NCI-H748 (cell line): Measurements from ENCODE around the gene SLC47A2.
"Not testable (repeated sequence)": the region's sequence is repeated elsewhere in the genome, so short reads cannot be mapped to it uniquely, and the experiment has no call there.

Source experiments
- DNase-seq: peaks from one replicate; lab custom pipeline; 2025; ENCODE audit not compliant: unreplicated experiment; lab: John Stamatoyannopoulos, UW

SLC47A2 gene

DNA sequence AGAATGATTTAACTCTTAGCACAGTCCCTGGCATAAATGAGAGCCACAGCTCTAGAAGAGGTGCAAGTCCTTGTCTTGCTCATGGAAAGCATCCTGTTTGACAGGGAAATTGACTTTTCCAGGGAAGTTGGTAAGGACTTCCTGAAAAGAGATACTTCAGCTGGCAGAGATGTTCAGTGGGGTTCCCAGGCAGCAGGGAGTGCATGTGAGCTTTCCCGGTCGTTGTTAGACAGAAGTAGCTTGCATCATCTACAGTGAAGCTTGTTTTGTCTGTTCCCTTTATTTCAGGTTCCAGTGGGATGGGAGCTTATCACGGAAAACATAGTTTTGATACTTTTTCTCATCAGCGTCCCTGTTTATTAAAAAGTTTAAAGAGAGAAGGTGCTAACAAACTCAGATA is 45.0 kb downstream of the SLC47A2 start:
- no peak for DNase-seq

DNA sequence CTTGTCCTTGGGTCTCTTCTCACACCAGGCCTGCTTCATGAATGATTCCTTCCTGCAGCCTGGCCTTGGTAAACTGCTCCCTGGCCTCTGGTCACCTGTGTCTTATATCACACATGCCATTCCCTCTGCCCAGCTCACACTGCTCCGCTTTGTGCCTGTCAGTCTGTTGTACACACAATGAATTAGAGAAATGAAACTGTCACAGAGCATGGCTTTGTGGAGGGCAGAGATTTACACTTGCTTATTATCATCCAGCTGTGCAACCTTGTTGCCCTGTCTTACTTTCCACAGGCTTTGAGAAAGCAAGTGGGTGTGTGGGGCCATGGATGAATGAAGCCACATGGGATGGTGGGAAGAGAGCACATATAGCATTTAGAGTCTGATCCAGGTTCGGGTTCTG is 45.5 kb downstream of the SLC47A2 start:
- DNase-seq, result no peak

DNA sequence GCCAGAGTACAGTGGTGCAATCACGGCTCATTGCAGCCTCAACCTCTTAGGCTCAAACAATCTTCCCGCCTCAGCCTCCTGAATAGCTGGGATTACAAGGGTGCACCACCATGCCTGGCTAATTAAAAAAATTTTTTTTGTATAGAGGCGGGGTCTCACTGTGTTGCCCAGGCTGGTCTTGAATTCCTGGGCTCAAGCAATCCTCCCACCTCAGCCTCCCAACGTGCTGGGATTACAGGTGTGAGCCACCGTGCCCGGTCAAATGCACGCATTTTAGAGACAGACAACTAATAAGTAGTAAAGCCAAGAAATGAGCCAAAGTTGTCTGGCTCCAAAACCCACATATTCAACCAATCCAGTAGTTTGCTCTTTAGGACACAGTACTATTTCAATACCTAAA is 46.7 kb downstream of the SLC47A2 start:
- DNase-seq, result not testable (repeated sequence)

DNA sequence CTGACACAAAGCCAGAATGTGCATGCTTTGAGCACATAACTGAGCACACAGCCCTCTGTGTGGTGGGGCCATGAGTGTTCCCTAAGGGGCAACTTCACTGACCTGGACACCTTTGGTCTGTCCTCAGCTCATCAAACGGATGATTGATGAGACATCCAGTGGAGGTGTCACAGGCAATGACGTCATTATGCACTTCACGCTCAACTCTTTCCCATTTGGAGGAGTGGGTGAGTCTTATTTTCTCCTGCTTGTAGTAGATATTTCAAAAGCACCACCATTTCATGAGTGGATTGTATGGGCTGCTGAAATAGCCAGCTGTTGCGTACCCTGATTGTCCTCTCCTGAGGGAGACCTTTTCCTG is 51.6 kb downstream of the SLC47A2 start:
- no peak for DNase-seq

DNA sequence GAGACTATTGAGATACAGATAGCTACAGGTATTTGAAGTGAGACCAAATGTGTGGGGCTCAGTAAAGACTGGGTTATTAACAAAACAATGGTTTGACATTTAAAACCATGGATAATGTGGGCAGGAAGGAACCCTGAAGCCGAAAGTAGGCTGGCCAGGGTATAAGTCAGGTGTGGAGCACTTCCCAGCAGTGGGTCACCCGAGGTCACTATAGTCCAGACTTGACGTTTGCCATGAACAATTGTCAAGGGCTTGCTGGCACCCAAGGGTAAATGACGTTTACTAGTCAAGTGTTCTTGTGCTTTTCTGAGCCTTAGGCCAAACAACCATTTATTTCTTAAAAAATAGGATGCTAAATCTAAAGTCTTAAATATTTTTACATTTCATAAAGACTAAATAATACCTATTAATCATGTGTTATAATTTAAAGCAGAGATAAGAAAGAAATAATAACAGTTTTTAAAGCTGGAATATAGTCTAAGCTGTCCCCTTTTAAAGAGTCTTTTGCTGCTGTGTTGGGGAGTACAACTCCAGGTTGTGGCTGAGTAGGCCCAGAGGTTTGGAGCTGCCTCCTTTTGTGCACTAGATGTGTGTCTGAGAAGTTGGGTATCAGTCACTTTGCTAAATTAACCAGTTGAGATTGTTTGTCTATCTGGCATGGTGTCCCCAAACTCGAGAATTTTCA is 52.1 kb downstream of the SLC47A2 start:
- DNase-seq, result no peak

DNA sequence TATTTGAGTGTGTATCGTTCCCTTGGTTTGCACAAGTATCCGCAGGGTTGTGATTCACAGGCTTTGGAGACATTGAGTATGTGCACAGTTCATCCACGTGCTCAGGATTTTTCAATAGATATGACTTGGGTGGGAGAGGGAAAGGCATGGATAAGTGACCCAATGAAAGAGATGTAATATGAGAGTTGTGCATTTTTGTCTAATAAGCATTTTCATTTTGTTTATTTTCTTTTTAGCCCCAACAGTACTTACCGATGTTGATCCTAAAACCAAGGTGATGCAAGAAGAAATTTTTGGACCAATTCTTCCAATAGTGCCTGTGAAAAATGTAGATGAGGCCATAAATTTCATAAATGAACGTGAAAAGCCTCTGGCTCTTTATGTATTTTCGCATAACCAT is 53.3 kb downstream of the SLC47A2 start:
- DNase-seq, result no peak

DNA sequence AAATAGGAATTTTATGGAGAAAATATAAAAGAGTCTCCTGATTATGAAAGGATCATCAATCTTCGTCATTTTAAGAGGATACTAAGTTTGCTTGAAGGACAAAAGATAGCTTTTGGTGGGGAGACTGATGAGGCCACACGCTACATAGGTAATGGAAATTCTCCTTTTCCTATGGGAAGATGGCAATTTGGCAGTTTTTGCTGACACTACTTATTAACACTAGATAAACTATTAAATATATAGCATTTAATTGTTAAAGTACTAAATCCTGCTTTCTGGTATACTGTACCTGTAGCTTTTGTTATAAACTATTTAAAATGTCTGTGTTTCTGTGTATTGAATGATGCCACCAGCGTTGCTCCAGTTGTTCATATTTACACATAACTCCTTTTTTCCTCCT is 55.3 kb downstream of the SLC47A2 start:
- DNase-seq, result no peak

DNA sequence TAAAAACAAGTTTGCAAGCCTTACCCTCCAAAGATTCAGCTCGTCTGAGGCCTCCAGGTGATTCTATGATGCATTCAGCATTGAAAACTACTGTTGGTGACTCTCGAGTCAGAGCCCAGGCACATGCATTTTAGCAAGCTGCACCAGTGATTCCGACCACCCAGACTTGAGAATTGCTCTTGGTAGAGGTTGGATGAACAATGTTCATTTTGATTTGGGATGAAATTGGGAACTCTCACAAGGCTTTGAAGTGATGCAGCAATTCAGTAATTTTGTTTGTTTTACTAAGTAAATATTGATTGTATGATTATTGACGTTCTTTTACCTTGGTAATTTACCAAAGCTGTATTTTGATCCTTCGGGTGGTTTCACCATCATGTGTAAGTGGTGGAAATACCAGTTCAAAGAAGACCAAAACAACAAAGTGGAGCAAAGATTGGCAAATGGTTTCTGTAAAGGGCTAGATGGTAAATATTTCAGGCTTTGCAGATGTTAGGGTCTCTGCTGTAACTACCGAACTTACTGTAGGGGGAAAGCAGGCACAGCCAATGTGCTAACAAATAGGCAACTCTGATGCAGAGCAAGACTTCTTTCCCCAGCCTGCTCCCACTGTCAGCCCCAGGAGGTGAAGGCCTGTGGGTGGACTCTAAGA is 56.0 kb downstream of the SLC47A2 start:
- peak; percentile 58 for DNase-seq

DNA sequence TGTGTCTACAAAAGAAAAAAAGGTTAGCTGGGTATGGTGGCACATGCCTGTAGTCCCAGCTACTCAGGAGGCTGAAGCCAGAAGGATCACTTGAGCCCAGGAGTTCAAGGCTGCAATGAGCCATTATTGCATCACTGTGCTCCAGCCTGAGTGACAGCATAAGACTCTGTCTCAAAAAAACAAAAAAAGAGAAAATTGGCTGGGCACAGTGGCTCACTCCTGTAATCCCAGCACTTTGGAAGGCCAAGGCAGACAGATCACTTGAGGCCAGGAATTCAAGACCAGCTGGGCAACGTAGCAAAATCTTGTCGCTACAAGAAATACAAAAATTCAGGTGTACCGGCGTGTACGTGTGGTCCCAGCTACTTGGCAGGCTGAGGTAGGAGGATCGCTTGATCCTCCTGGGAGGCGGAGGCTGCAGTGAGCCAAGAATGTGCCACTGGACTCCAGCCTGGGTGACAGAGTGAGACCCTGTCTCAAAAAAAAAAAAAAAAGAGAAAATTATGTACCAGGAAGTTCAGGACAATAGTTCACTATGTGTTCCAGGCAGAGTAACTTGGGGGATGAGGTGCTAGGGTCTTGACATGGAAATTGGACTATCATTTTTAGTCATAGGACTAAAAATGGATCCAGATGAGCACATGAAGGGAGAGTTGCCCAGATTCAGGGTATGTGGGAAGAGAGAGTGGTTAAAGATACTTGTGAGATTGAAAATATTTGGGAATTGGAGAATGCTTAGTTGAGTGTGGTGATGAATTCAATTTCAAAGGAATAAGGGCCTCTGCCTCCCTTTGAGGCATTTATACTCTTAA is 56.8 kb downstream of the SLC47A2 start:
- DNase-seq, result no peak

DNA sequence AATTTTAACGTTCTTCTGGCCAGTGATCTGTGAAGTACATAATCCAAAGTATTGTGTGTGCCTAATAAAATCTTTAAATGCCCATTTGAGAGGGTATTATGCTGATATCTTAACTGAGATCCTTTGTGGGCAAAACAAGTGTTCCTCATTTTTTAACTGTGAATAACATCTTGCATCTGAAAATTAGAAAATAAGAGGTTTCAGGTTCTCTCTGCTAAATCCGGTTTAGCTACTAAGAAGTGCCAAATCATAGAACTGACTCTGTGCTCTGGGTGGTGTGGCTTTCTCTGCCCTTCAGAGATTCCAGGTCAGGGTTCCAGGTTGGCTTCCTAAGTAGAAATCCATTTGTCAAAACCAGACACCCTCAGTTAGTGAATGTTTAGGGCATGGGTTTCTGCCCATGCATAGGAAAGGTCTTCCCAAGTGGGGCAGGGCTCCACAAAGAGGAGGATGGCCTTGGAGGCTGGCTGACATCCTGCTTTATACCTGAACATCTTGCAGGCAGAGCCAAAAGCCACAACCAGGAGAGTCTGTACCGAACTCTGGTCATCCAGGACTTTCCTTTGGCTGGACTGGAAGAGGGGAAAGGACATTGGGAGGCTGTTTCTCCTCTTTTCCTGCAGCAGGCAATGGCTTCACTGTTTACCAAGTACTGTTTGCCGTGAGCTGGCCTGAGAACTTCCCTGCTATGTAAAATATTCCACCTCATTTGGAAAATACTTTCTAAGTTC is 59.4 kb downstream of the SLC47A2 start:
- DNase-seq, result no peak

DNA sequence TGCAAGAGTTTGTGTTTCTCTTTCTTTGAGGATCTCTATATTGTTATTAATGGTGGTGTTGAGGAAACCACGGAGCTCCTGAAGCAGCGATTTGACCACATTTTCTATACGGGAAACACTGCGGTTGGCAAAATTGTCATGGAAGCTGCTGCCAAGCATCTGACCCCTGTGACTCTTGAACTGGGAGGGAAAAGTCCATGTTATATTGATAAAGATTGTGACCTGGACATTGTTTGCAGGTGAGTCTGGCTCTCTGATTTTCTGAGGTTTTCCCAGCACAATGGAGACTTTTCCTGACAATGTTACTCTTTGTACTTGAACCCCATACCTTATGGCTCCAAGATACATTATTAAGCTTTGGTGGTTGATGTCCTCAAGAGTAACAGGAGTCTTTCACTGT is 60.0 kb downstream of the SLC47A2 start:
- no peak for DNase-seq

DNA sequence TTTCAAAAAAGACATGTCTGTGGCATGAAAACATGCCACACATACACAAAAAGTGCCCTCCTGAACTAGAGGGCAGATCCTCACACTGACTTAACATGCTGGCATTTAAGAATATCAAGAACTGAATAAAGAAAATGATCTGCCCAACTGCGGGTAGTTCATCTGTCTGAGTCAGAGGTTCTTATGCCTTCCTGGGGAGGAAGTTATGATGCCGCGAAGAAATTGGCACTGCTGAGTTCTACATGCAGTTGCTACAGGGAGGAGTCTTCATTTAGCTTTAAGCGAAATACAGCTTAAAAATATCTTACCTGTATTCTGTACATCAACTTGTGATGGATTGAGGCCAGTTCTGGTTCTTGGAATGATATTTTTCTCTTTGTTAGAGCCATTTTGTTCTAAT is 61.5 kb downstream of the SLC47A2 start:
- no peak for DNase-seq

DNA sequence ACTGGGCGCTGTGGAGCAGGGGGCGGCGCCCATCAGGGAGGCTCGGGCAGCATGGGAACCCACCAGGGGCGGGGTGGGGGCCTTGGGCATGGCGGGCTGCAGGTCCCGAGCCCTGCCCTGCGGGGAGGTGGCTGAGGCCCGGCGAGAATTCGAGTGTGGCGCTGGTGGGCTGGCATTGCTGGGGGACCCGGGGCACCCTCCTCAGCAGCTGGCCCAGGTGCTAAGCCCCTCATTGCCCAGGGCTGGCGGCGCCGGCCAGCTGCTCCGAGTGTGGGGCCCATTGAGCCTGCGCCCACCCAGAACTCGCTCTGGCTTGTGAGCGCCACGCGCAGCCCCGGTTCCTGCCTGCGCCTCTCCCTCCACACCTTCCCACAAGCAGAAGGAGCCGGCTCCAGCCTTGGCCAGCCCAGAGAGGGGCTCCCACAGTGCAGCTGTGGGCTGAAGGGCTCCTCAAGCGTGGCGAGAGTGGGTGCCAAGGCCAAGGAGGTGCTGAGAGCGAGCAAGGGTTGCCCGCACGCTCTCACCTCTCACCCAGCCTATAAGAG is 62.0 kb downstream of the SLC47A2 start:
- DNase-seq, result no peak

DNA sequence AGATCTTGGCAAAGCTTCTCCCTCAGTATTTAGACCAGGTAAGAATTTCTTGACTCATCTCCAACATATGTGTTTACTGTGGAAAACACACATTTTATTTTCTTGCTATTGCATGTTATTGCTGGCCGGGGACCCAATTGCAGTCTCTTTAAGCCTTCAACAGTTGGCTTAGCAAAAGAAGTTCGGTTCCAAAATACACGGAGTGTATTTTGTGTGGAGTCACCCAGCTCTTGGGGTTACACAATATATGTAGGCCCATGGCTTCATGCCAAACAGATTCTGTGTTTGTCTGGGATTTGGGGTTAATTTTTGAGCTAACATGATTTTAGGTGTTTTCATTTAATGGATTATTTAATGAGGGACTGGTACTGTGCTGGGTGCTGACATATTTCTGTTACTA is 63.8 kb downstream of the SLC47A2 start:
- DNase-seq, result no peak

DNA sequence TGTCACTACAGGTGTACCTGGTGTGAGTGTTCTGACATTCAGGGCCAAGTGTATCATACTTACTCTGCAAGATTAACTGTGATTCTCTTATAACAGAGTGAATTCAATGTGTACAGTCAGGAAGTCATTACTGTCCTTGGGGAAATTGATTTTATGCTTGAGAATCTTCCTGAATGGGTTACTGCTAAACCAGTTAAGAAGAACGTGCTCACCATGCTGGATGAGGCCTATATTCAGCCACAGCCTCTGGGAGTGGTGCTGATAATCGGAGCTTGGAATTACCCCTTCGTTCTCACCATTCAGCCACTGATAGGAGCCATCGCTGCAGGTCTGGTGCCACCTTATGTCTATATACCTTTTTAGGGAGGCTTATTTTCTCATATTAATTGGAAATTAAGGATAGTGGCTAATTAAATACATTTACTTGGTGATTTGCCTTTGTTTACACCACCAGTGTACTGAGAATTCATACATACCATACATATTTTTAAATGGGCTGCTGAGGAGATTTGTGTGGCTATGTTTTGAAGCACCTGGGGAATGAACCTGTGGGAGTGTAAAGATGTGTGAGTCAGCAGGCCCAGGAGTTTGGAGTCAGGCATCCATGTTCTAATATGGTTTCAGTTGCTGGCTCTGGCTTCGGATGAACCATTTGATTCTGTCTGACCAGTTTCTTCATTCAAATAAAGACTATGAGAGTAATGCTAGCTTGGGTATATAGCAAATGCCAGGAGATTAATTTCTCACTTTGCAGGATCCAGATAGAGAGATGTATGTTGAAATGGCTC is 64.7 kb downstream of the SLC47A2 start:
- no peak for DNase-seq

DNA sequence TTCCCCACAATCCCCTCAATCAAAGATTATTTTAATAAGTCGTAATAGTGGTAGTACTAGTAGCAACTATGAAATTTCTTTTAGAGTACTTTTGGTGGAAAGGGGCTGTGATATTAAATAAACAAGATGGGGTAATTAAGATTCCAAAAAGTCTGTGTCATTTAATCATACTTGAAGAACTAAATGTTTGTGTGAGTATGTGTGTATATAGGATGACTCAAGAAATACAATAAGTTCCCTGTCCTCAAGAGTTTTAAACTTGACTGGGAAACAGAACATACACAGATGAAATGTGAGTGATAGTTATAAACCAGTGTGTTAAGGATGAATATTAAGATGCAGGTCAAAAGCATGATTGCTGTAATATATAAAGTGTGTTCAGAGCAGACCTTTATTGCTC is 65.6 kb downstream of the SLC47A2 start:
- no peak for DNase-seq

DNA sequence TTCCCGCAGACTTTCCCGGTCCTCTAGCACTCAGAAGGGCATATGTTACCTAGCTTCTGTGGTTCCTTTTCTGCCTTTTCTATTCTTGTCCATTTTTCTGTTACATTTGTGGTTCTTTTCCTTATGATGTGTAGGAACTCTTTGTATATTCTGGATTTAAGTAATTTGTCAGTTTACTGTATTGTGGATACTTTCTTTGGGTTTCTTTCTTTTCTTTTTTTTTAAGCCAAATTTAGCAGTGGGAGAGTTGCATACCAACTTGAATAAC is 67.2 kb downstream of the SLC47A2 start:
- DNase-seq, result no peak

DNA sequence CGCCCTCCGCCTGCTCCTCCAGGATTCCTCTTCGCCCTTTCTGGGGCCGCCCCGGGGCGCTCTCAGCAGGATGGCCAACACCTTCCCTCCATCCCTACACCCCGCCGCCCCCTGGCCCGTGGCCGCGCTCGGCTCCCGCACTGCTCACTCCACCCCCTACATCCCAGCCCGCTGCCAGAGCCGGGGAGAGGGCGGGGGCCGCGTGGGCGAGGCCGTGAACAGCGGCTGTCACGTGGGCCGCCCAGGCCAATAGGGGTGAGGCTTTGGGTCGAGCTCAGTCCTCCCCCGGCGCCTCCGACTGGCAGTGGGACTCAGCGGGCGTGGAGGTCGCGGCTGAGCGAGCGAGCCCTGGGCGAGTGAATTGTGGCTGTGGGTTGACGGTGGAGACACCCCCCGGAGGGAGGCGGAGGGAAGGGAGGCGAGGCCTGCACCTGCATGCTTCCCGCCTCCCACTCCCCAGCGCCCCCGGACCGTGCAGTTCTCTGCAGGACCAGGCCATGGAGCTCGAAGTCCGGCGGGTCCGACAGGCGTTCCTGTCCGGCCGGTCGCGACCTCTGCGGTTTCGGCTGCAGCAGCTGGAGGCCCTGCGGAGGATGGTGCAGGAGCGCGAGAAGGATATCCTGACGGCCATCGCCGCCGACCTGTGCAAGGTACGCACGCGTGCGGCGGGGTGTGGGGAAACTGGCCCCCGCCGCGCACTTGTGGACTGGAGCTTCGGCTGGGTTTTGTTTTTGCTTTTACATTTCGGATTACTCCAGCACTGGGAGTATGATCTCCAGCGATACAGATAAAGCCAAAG is 67.7 kb downstream of the SLC47A2 start, which contains the start of gene ALDH3A2:
Gene ALDH3A2 (plus strand): TSS at position 277 of the 799 bp plus-strand sequence. CDS start 221 bp downstream, at position 498.
- DNase-seq, result peak; percentile 97

DNA sequence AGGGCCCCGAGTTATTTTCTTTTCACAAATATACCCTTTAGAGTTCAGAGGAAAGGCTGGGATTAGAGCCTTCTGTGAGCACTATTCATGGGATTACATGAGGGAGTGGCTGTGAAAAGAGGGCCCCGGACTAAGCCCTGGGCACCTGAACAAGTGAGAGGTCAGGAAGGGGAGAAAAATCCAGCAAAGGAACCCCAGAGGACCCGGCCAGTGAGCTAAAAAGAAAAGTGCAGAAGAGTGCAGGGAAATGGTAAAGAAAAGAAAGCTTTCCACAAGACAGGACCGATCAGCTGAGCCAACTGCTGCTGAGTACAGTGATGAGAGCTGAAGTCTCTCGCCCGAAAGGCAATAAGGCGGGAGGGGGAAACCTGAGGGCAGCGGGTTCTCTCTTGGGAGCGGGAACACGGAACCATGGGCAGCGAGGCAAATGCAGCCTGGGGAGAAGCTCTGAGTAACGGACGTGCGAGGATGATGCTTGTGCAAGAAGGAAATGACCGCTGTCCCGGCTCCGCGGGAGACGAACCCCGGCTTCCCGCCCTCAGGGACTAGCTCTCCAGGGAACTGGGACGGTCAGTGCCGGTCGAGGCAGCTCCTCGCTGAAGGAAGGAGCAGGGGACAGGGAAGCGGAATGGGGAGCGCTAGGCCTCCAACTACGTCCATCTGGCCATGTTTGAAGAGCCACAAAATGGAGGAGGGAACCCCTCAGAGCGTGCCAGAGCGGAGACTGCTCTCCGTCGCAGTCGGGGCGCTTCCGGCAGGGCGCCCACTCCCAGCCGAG is 68.5 kb downstream of the SLC47A2 start:
- peak; percentile 80 for DNase-seq
